Measurements from ENCODE around the gene UBE2H.

DNA sequence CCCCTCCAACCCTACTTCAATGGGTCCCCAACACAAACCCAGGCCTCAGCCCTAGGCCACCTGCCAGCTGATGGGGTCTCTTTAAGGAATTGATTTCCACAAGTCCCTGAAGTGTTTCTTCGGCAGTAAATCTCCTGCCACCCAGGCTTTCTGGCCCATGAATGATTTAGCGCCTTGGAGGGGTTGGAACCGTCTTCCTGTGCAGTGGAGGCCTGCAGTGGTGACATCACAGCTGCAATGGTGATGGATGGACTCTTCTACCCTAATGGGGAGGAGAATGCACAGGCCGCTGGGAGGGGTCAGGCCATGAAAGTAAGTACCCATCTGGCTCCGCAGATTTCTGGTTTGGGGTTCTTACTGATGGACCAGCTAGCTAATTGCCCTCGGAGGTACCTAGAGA lies 163.8 kb downstream of the UBE2H start:
- TF ChIP-seq CTCF (IDR thresholded peaks at IDR 0.05) (no peak), POLR2A (IDR thresholded peaks at IDR 0.05) (no peak), POLR2AphosphoS5 (IDR thresholded peaks at IDR 0.05) (no peak), EP300 (IDR thresholded peaks at IDR 0.05) (no peak)
